Esophagus muscularis mucosa (tissue), 4 donors: ENCODE measurements around the gene MFGE8. TPM values are rescaled to one million over a fixed set of nuclear protein-coding genes. Genes with fewer than 3 reads are reported as not detected.

Experiments
- DNase-seq: peaks from one replicate; pipeline ENCODE4 v3.0.0-alpha.2; 2017; ENCODE audit errors: extremely low spot score
- H3K27ac ChIP-seq, 4 donors: fragments of 200-600 bp; sonication (generic); replicated peaks in 1 of 4; 1 replicate in 3 of 4; 2 replicates in 1 of 4; pipeline ENCODE4 v1.5.1; 2016 to 2019; ENCODE audit warnings: mild to moderate bottlenecking in 1 of 4
- H3K27me3 ChIP-seq, 4 donors: fragments of 200-600 bp; sonication (generic); one replicate each; pipeline versions ENCODE4 v1.5.1 to v1.6.0; 2016 to 2019
- H3K36me3 ChIP-seq, 4 donors: fragments of 200-600 bp; sonication (generic); one replicate each; pipeline ENCODE4 v1.5.1; 2016 to 2019
- H3K4me1 ChIP-seq, 4 donors: fragments of 200-600 bp; sonication (generic); one replicate each; pipeline ENCODE4 v1.5.1; 2016 to 2019
- H3K4me3 ChIP-seq, 4 donors: fragments of 200-600 bp; sonication (generic); 1 replicate in 2 of 4; 2 replicates in 2 of 4; pipeline ENCODE4 v1.5.1; 2016 to 2019; ENCODE audit warnings: mild to moderate bottlenecking in 4 of 4, moderate library complexity in 1 of 4
- H3K9me3 ChIP-seq, 4 donors: fragments of 200-600 bp; sonication (generic); 1 replicate in 3 of 4; 2 replicates in 1 of 4; pipeline ENCODE4 v1.5.1; 2016 to 2019
- CTCF ChIP-seq, 3 experiments: fragments of 200-600 bp in 2 of 3; fragments of 450-650 bp in 1 of 3; sonication (generic) in 2 of 3; IDR thresholded peaks; one replicate each; pipeline ENCODE4 v1.5.1; 2017 to 2019; ENCODE audit warnings: antibody characterized with exemption in 3 of 3, mild to moderate bottlenecking in 2 of 3, moderate library complexity in 1 of 3
- EP300 ChIP-seq: sonication (generic); formaldehyde crosslinking; IDR thresholded peaks from one replicate; pipeline ENCODE4 v1.6.1; 2017; ENCODE audit warnings: antibody characterized with exemption
- POLR2A ChIP-seq: fragments of 450-650 bp; IDR thresholded peaks from one replicate; pipeline ENCODE4 v1.6.1; 2017; ENCODE audit warnings: antibody characterized with exemption, moderate library complexity, mild to moderate bottlenecking, low read depth
- POLR2AphosphoS5 ChIP-seq, 2 donors: sonication (generic); formaldehyde crosslinking; IDR thresholded peaks; one replicate each; pipeline ENCODE4 v1.6.1; 2017; ENCODE audit warnings: antibody characterized with exemption in 2 of 2
- WGBS: methylation state at CpG from one replicate; pipeline ENCODE4 v1.1.5; 2018; 5-methylcytosine and 5-hydroxymethylcytosine counted together
- intact Hi-C: fragments of 100-400 bp; cut with DNase I; formaldehyde crosslinking; loops from one replicate; pipeline ENCODE4 v1.15.1; 2023
- total RNA-seq, 4 donors: library from RNA; depleted of rRNA; stranded (reverse); fragments of >200 nt; gene quantifications; one replicate each; pipeline versions ENCODE4 v1.1.0 to v1.2.1, GENCODE V29; 2016

Gene MFGE8
- total RNA-seq, 4 donors from 2014 or later: 355 to 614 (median 564) TPM

DNA sequence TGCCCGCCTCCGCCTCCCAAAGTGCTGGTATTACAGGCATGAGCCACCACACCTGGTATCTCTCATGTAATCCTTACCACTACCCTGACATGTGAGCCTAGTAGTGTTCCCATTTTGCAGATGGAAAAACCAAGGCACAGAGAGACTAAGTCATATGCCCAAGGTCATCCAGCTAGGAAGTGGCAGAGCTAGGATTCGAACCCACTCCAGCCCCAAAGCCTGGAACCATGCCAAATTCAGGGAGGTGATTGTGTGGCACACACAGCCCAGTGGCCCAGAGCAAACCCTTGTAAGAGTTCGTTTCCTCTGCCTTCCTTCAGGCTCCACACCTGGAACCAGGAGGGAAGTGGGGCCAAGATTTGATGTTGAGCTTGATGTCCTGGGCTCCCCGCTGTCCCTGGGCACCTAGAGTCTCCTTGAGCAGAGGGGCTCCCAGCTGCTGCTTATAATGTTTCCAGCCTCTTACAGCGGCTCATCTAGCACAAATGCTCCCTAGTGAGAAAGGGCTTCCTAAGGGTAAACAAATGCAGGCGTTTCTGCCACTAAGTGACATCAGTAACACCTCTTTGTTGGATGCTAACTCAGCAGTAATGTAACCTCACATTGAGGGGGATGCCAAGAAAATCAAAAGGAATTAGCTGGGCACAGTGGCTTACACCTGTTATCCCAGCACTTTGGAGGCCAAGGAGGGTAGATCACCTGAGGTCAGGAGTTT lies 21.5 kb downstream of the MFGE8 start:
- H3K27me3 ChIP-seq: peaks cover 0 to 43% (median 9%) of the 10 kb centered on the region in 4 donors
- no peaks in the 10 kb centered on the region for H3K9me3 ChIP-seq
- DNase-seq: no peak
- no peak overlapping the region for H3K4me3 ChIP-seq
- peaks cover 28 to 29% (median 28%) of the 10 kb centered on the region in 4 donors for H3K4me1 ChIP-seq
- no peaks in the 10 kb centered on the region for H3K36me3 ChIP-seq
- no peak for TF ChIP-seq POLR2A
- no peak for TF ChIP-seq EP300
- TF ChIP-seq CTCF (IDR thresholded peaks at IDR 0.05): no peak
- TF ChIP-seq POLR2AphosphoS5 (IDR thresholded peaks at IDR 0.05): peak in 1 of 2 donors; percentile 15
- intact Hi-C loops: no loop called here
- WGBS: 79% methylated on average over 6 of the region's 7 CpGs
- H3K27ac ChIP-seq: no peak overlapping the region

DNA sequence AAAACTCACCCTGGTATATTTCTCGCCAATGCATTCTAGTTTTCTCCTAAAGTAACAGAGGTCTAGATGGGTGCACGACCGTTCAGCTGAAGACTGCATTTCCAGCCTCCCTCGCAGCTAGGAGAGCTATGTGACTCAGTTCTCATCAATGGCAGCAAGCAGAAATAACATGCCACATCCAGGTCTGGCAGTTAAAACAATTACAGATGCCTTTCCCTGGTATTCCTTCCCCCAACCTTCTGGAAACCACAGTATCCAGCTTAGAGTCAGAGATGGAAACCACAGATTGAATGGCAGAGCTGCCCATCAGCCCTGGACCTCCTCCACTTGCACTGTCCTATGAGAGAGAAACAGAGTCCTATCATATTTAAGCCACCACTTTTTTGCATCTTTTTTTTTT lies 22.7 kb downstream of the MFGE8 start:
- intact Hi-C loops: no loop called here
- 90% methylated on average over 4 of the region's 4 CpGs for WGBS
- Histone ChIP-seq H3K9me3 (no peaks in the 10 kb centered on the region), H3K27ac (no peak overlapping the region), H3K4me3 (no peak overlapping the region), H3K27me3 (peaks cover 0 to 40% (median 9%) of the 10 kb centered on the region in 4 donors), H3K4me1 (peaks cover 17% of the 10 kb centered on the region in 4 donors), H3K36me3 (peaks cover 0 to 3% (median 0%) of the 10 kb centered on the region in 4 donors)
- TF ChIP-seq POLR2AphosphoS5 (IDR thresholded peaks at IDR 0.05) (no peak), CTCF (IDR thresholded peaks at IDR 0.05) (no peak), POLR2A (no peak)
- DNase-seq: no peak

DNA sequence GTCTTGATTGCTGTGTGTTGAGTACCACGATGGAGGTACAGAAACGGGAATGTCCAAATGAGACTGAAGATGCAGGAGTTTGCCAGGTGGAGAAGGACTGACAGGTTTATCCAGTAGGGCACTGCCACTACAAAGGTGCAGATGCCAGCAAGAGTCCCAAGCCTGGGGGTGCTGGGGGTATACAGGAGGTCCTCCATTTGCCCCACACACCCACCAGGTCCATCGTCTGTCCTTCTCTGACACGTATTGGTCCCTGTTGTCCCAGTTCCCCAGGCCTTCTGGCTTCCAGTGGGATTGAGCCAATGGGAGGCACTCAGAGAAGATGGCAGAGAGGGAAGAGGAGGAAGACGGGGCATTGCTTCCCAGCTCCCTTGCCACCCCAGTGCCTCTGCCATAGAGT lies 24.5 kb downstream of the MFGE8 start:
- 89% methylated on average over 5 of the region's 5 CpGs for WGBS
- intact Hi-C loops: no loop called here

GRCh38 chr15:88887068-88887580 lies 26.1 kb downstream of the MFGE8 start:
- peaks cover 0 to 7% (median 0%) of the 10 kb centered on the region in 4 donors for H3K27me3 ChIP-seq
- TF ChIP-seq POLR2A: no peak
- TF ChIP-seq POLR2AphosphoS5 (IDR thresholded peaks at IDR 0.05): no peak
- TF ChIP-seq CTCF (IDR thresholded peaks at IDR 0.05): no peak
- TF ChIP-seq EP300: no peak
- intact Hi-C loops: no loop called here
- H3K27ac ChIP-seq: no peak overlapping the region
- 84% methylated on average over 15 of the region's 18 CpGs for WGBS
- no peak for DNase-seq
- H3K4me1 ChIP-seq: no peaks in the 10 kb centered on the region
- no peak overlapping the region for H3K4me3 ChIP-seq
- H3K9me3 ChIP-seq: no peaks in the 10 kb centered on the region
- H3K36me3 ChIP-seq: peaks cover 0 to 3% (median 0%) of the 10 kb centered on the region in 4 donors

More for the DNA sequence above, 24.5 kb downstream of the MFGE8 start:
- Histone ChIP-seq H3K36me3 (peaks cover 0 to 3% (median 0%) of the 10 kb centered on the region in 4 donors), H3K4me3 (no peak overlapping the region), H3K27me3 (peaks cover 0 to 23% (median 6%) of the 10 kb centered on the region in 4 donors), H3K4me1 (no peaks in the 10 kb centered on the region), H3K9me3 (no peaks in the 10 kb centered on the region), H3K27ac (no peak overlapping the region)
- no peak for DNase-seq
- TF ChIP-seq POLR2A (no peak), POLR2AphosphoS5 (IDR thresholded peaks at IDR 0.05) (no peak), CTCF (IDR thresholded peaks at IDR 0.05) (no peak), EP300 (no peak)
